HepG2 (cell line): Measurements from ENCODE around the gene ABCG5. TPM values are rescaled to one million over a fixed set of nuclear protein-coding genes. Genes with fewer than 3 reads are reported as not detected.

Experiments used
- ARID3A ChIP-seq: IDR thresholded peaks from 2 replicates; pipeline ENCODE4 v1.6.1; 2012; ENCODE audit warnings: low read depth, low read length, improper control_type of control experiment
- ATAD3A ChIP-seq: sonication (generic); formaldehyde crosslinking; IDR thresholded peaks from 2 replicates; pipeline ENCODE4 v1.4.0; 2020; ENCODE audit warnings: missing genetic modification reagents
- BHLHE40 ChIP-seq: IDR thresholded peaks from 2 replicates; pipeline ENCODE4 v1.6.1; 2011; ENCODE audit warnings: low read length, improper control_type of control experiment
- CCDC6 ChIP-seq: sonication (generic); formaldehyde crosslinking; IDR thresholded peaks from 2 replicates; pipeline ENCODE4 v1.8.1; 2022; ENCODE audit warnings: mild to moderate bottlenecking, missing genetic modification reagents, moderate library complexity
- ESRRA ChIP-seq: sonication (generic); formaldehyde crosslinking; IDR thresholded peaks from 2 replicates; pipeline ENCODE4 v1.5.1; 2020; ENCODE audit warnings: mild to moderate bottlenecking, low read depth, missing genetic modification reagents
- KAT7 ChIP-seq: IDR thresholded peaks from 2 replicates; pipeline ENCODE4 v1.6.1; 2018; ENCODE audit warnings: borderline replicate concordance, missing compliant biosample characterization
- MAFG ChIP-seq: sonication (generic); formaldehyde crosslinking; IDR thresholded peaks from 2 replicates; pipeline ENCODE4 v1.5.1; 2020; ENCODE audit warnings: mild to moderate bottlenecking, missing genetic modification reagents
- MATR3 ChIP-seq: sonication (generic); formaldehyde crosslinking; IDR thresholded peaks from 2 replicates; pipeline ENCODE4 v1.4.0; 2020; ENCODE audit warnings: missing genetic modification reagents
- MTF2 ChIP-seq: sonication (generic); formaldehyde crosslinking; IDR thresholded peaks from 2 replicates; pipeline ENCODE4 v1.5.0; 2020; ENCODE audit warnings: missing genetic modification reagents, borderline replicate concordance
- PHB2 ChIP-seq: fragments of 450-650 bp; IDR thresholded peaks from 2 replicates; pipeline ENCODE4 v1.6.1; 2018; ENCODE audit not compliant: partially characterized antibody
- SNAPC2 ChIP-seq: sonication (generic); formaldehyde crosslinking; IDR thresholded peaks from 2 replicates; pipeline ENCODE4 v1.8.1; 2022; ENCODE audit warnings: mild to moderate bottlenecking, missing genetic modification reagents
- ZNF274 ChIP-seq: sonication (generic); formaldehyde crosslinking; IDR thresholded peaks from 2 replicates; pipeline ENCODE4 v1.5.1; 2020; ENCODE audit warnings: mild to moderate bottlenecking, missing genetic modification reagents
- ZNF3 ChIP-seq: IDR thresholded peaks from 2 replicates; pipeline ENCODE4 v1.7.0; 2017; ENCODE audit warnings: inconsistent platforms
- ZNF350 ChIP-seq: sonication (generic); formaldehyde crosslinking; IDR thresholded peaks from 2 replicates; pipeline ENCODE4 v1.4.0; 2020; ENCODE audit warnings: mild to moderate bottlenecking, low read depth, missing genetic modification reagents, borderline replicate concordance
- ZNF597 ChIP-seq: sonication (generic); formaldehyde crosslinking; IDR thresholded peaks from 2 replicates; pipeline ENCODE4 v1.5.0; 2020; ENCODE audit warnings: missing genetic modification reagents
- ZNF781 ChIP-seq: sonication (generic); formaldehyde crosslinking; IDR thresholded peaks from 2 replicates; pipeline ENCODE4 v1.5.1; 2020; ENCODE audit warnings: borderline replicate concordance, mild to moderate bottlenecking, missing genetic modification reagents; ENCODE audit errors: not compliant biosample characterization
- ZUFSP ChIP-seq: sonication (generic); formaldehyde crosslinking; IDR thresholded peaks from 2 replicates; pipeline ENCODE4 v1.9.0; 2021; ENCODE audit warnings: missing genetic modification reagents, mild to moderate bottlenecking, borderline replicate concordance
- polyA plus RNA-seq, 8 experiments: library from polyadenylated mRNA; depleted of rRNA in 3 of 8; stranded (reverse) in 7 of 8; unstranded in 1 of 8; fragments of >200 nt; fragmentation: Illumina TruSeq in 4 of 8; extraction: Trizol in 4 of 8; gene quantifications; 2 replicates each; pipeline versions ENCODE4 v1.2.1 to v1.2.3, GENCODE V29; 2011 to 2016; ENCODE audit warnings: low read depth in 4 of 8, missing spikeins in 1 of 8, mixed read lengths in 1 of 8; ENCODE audit not compliant: insufficient read depth in 1 of 8
- total RNA-seq, 5 experiments: library from RNA; depleted of rRNA; stranded (reverse); fragments of >200 nt; fragmentation: Illumina TruSeq; extraction: Trizol; gene quantifications; 2 replicates each; pipeline ENCODE4 v1.2.3, GENCODE V29; 2016; ENCODE audit warnings: low read depth in 1 of 5
- TF ChIP-seq, protein P1 (sequence below): sonication (generic); formaldehyde crosslinking; IDR thresholded peaks from 2 replicates; pipeline ENCODE4 v1.8.1; 2022; ENCODE audit warnings: mild to moderate bottlenecking, missing genetic modification reagents
- TF ChIP-seq, protein P2 (sequence below): sonication (generic); formaldehyde crosslinking; IDR thresholded peaks from 2 replicates; pipeline ENCODE4 v1.4.0; 2020; ENCODE audit warnings: missing genetic modification reagents, mild to moderate bottlenecking, borderline replicate concordance
- TF ChIP-seq, protein P3 (sequence below): IDR thresholded peaks from 2 replicates; pipeline ENCODE4 v1.6.1; 2016; ENCODE audit warnings: control low read depth

ABCG5 gene
- total and polyA plus RNA-seq, 2 of the 13 experiments (the other 11 are each of a cell fraction or from before 2014, with no cell fraction given) = 15.1 to 39.0 TPM

DNA sequence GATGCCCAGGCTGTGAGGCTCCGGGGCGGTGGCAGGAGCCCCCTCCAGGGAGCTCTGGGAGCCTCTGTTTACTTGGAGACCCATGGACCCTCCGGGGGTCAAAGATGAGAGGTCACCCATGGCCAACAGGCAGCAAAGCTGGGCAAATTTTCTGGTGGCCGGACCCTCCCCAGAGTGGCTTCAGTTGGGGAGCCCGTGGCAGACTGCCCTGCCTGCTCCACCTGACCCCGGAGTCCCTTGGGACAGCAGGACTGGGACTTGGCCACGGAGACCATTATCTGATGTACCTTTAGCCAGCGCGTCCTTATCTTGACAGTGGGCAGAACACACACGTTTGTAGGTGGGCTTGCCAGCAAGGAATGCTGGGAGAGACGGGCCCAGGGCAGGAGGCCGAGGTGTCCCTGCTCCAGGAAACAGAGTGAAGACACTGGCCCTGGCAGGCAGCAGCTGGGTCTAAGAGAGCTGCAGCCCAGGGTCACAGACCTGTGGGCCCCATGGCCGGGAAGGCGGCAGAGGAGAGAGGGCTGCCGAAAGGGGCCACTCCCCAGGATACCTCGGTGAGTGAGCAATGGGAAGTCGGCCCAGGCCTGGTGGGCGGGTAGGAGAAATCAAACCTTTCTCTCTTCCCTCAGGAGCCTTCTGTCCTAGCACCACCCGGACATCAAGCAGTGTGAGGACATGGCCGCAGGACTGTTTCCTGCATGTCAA lies at the start of gene ABCG5, which contains the start of gene ABCG8 (continued):
- no peak for TF ChIP-seq ZUFSP
- no peak for TF ChIP-seq PHB2
- no peak for TF ChIP-seq MATR3 (CRISPR knock-in tag)
- TF ChIP-seq, protein P1, sequence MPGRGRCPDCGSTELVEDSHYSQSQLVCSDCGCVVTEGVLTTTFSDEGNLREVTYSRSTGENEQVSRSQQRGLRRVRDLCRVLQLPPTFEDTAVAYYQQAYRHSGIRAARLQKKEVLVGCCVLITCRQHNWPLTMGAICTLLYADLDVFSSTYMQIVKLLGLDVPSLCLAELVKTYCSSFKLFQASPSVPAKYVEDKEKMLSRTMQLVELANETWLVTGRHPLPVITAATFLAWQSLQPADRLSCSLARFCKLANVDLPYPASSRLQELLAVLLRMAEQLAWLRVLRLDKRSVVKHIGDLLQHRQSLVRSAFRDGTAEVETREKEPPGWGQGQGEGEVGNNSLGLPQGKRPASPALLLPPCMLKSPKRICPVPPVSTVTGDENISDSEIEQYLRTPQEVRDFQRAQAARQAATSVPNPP (CRISPR knock-in tag) = 0 out of 2 replicates have a peak, but pooled peaks have one; percentile 46
- no peak for TF ChIP-seq MAFG (CRISPR knock-in tag)
- TF ChIP-seq, protein P2, sequence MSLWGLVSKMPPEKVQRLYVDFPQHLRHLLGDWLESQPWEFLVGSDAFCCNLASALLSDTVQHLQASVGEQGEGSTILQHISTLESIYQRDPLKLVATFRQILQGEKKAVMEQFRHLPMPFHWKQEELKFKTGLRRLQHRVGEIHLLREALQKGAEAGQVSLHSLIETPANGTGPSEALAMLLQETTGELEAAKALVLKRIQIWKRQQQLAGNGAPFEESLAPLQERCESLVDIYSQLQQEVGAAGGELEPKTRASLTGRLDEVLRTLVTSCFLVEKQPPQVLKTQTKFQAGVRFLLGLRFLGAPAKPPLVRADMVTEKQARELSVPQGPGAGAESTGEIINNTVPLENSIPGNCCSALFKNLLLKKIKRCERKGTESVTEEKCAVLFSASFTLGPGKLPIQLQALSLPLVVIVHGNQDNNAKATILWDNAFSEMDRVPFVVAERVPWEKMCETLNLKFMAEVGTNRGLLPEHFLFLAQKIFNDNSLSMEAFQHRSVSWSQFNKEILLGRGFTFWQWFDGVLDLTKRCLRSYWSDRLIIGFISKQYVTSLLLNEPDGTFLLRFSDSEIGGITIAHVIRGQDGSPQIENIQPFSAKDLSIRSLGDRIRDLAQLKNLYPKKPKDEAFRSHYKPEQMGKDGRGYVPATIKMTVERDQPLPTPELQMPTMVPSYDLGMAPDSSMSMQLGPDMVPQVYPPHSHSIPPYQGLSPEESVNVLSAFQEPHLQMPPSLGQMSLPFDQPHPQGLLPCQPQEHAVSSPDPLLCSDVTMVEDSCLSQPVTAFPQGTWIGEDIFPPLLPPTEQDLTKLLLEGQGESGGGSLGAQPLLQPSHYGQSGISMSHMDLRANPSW (CRISPR knock-in tag) = no peak
- 0 out of 2 replicates have a peak, but pooled peaks have one; percentile 14 for TF ChIP-seq SNAPC2 (CRISPR knock-in tag)
- TF ChIP-seq CCDC6 = no peak
- TF ChIP-seq ATAD3A (CRISPR knock-in tag) = no peak
- TF ChIP-seq ARID3A = no peak
- TF ChIP-seq ZNF3 (CRISPR knock-in tag) = no peak
- peak; percentile 61; the same call in 1 of the 2 replicates for TF ChIP-seq ESRRA (CRISPR knock-in tag)
- TF ChIP-seq MTF2 (CRISPR knock-in tag) = no peak
- peak; percentile 43; the same call in 1 of the 2 replicates for TF ChIP-seq KAT7 (CRISPR knock-in tag)
- peak; percentile 31 for TF ChIP-seq ZNF781 (CRISPR knock-in tag)
- peak; percentile 74; the same call in 1 of the 2 replicates for TF ChIP-seq ZNF274
- no peak for TF ChIP-seq ZNF597 (CRISPR knock-in tag)
- peak; percentile 80 for TF ChIP-seq ZNF350
- TF ChIP-seq, protein P3, sequence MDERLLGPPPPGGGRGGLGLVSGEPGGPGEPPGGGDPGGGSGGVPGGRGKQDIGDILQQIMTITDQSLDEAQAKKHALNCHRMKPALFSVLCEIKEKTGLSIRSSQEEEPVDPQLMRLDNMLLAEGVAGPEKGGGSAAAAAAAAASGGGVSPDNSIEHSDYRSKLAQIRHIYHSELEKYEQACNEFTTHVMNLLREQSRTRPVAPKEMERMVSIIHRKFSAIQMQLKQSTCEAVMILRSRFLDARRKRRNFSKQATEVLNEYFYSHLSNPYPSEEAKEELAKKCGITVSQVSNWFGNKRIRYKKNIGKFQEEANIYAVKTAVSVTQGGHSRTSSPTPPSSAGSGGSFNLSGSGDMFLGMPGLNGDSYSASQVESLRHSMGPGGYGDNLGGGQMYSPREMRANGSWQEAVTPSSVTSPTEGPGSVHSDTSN (CRISPR knock-in tag) = no peak
- no peak for TF ChIP-seq BHLHE40
